Activated CD4-positive, alpha-beta T cell treated with anti-CD3 and anti-CD28 coated beads for 36 hours (primary cell): ENCODE results near the gene FSIP1. TPM values are rescaled to one million over a fixed set of nuclear protein-coding genes. Genes with fewer than 3 reads are reported as not detected.

Source experiments
- ATAC-seq: fragments of 200-7000 bp; cut with Tn5 transposase; one replicate; pipeline ENCODE4 v1.10.0; 2021; ENCODE audit warnings: mild to moderate bottlenecking, moderate library complexity
- CTCF ChIA-PET: fragments of 350-600 bp; sonication (Branson Sonifier 250); formaldehyde crosslinking; loops from one replicate; lab custom pipeline; 2021; ENCODE audit warnings: antibody characterized with exemption; lab: Charles Lee
- POLR2A ChIA-PET: fragments of 350-600 bp; sonication (Branson Sonifier 250); formaldehyde crosslinking; loops from one replicate; lab custom pipeline; 2021; ENCODE audit warnings: antibody characterized with exemption, inconsistent platforms; lab: Charles Lee
- DNase-seq: peaks from one replicate; pipeline ENCODE4 v3.0.0-alpha.2; 2020
- H3K27ac Mint-ChIP-seq: one replicate; pipeline ENCODE4 v1.8.0; 2021; ENCODE audit warnings: mixed read lengths
- H3K27me3 Mint-ChIP-seq: one replicate; pipeline ENCODE4 v1.8.0; 2021; ENCODE audit warnings: mixed read lengths
- H3K36me3 Mint-ChIP-seq: one replicate; pipeline ENCODE4 v1.8.0; 2021; ENCODE audit warnings: low read depth, mixed read lengths
- H3K4me1 Mint-ChIP-seq: one replicate; pipeline ENCODE4 v1.8.0; 2021; ENCODE audit warnings: mixed read lengths
- H3K4me3 Mint-ChIP-seq: one replicate; pipeline ENCODE4 v1.8.0; 2021; ENCODE audit warnings: mild to moderate bottlenecking, moderate library complexity, mixed read lengths
- H3K9me3 Mint-ChIP-seq: one replicate; pipeline ENCODE4 v1.8.0; 2021; ENCODE audit warnings: low read depth, mixed read lengths
- intact Hi-C, 2 experiments: fragments of 100-400 bp; cut with DNase I in 1 of 2; cut with micrococcal nuclease in 1 of 2; formaldehyde crosslinking; loops; one replicate each; pipeline versions ENCODE4 v1.14.2 to v1.15.1; 2022 to 2024; cut with DNase I, micrococcal nuclease
- total RNA-seq, 2 experiments: library from RNA; stranded (reverse); gene quantifications; one replicate each; pipeline ENCODE4 v1.2.3, GENCODE V29; 2021

The FSIP1 gene
- total RNA-seq, 2 experiments from 2014 or later = 0.25 to 0.32 TPM

- H3K27ac Mint-ChIP-seq = no peak overlapping the region
- CTCF ChIA-PET = interaction anchor here (0.6 to 2.1 kb wide), 3 partner anchors 15 to 605 kb away, joined by 3 to 9 read pairs (median 4); no protein-coding TSS in a partner anchor
- no peak overlapping the region for H3K4me3 Mint-ChIP-seq
- POLR2A ChIA-PET = no interaction called here
- no peak for DNase-seq
- no peaks in the 10 kb centered on the region for H3K36me3 Mint-ChIP-seq
- no peaks in the 10 kb centered on the region for H3K9me3 Mint-ChIP-seq
- intact Hi-C loops = no loop called here
- peaks cover 2% of the 10 kb centered on the region for H3K27me3 Mint-ChIP-seq
- H3K4me1 Mint-ChIP-seq = peaks cover 7% of the 10 kb centered on the region
- ATAC-seq = no peak
These were observed 61.7 kb downstream of the FSIP1 start for GRCh38 chr15:39720621-39721611.

- CTCF ChIA-PET = interaction anchor here (0.7 to 2.1 kb wide), 4 partner anchors 13 to 37 kb away, joined by 3 to 9 read pairs (median 4); no protein-coding TSS in a partner anchor
- H3K36me3 Mint-ChIP-seq = no peaks in the 10 kb centered on the region
These were observed 62.6 kb downstream of the FSIP1 start for GRCh38 chr15:39720081-39720480.

DNA sequence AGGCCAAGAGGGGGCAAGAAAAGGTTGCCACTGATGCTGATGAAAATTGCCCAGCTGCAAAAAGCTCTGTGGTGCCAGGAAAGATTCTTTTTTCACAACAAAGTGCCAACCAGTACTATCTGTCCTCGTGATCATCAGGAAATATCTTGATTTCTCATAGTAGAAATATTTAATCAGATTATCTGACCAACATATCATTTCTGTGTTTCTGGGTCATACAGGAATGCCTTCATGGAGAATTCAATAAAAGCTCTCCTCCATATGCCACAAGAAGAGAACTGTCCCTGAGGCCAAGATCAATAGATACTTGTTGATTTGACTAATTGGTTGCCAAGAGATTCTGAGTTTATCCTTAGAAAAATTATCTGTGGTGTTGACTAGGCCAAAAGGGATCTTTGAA lies 63.5 kb downstream of the FSIP1 start:
- Mint-ChIP-seq H3K27ac (no peak overlapping the region), H3K36me3 (no peaks in the 10 kb centered on the region), H3K27me3 (no peaks in the 10 kb centered on the region), H3K4me3 (no peak overlapping the region), H3K4me1 (peaks cover 7% of the 10 kb centered on the region), H3K9me3 (no peaks in the 10 kb centered on the region)
- CTCF ChIA-PET = interaction anchor here (1.0 to 2.1 kb wide), 5 partner anchors 10 to 135 kb away, joined by 3 to 9 read pairs (median 4); no protein-coding TSS in a partner anchor
- DNase-seq = no peak
- intact Hi-C loops = no loop called here
- POLR2A ChIA-PET = no interaction called here
- no peak for ATAC-seq

More at GRCh38 chr15:39720081-39720480, 62.6 kb downstream of the FSIP1 start:
- peaks cover 7% of the 10 kb centered on the region for H3K4me1 Mint-ChIP-seq
- H3K27ac Mint-ChIP-seq = no peak overlapping the region
- H3K9me3 Mint-ChIP-seq = no peaks in the 10 kb centered on the region
- no peak for ATAC-seq
- no peaks in the 10 kb centered on the region for H3K27me3 Mint-ChIP-seq
- DNase-seq = no peak
- POLR2A ChIA-PET = no interaction called here
- no peak overlapping the region for H3K4me3 Mint-ChIP-seq
- intact Hi-C loops = no loop called here

GRCh38 chr15:39717134-39717533 lies 65.5 kb downstream of the FSIP1 start:
- Mint-ChIP-seq H3K27me3 (no peaks in the 10 kb centered on the region), H3K27ac (no peak overlapping the region), H3K36me3 (no peaks in the 10 kb centered on the region), H3K4me1 (peaks cover 7% of the 10 kb centered on the region), H3K4me3 (no peak overlapping the region), H3K9me3 (no peaks in the 10 kb centered on the region)
- ChIA-PET CTCF (interaction anchor here (0.6 to 1.4 kb wide), 5 partner anchors 8 to 40 kb away, joined by 3 to 6 read pairs (median 3); no protein-coding TSS in a partner anchor), POLR2A (no interaction called here)
- DNase-seq (no peak), ATAC-seq (no peak)
- intact Hi-C loops = no loop called here

DNA sequence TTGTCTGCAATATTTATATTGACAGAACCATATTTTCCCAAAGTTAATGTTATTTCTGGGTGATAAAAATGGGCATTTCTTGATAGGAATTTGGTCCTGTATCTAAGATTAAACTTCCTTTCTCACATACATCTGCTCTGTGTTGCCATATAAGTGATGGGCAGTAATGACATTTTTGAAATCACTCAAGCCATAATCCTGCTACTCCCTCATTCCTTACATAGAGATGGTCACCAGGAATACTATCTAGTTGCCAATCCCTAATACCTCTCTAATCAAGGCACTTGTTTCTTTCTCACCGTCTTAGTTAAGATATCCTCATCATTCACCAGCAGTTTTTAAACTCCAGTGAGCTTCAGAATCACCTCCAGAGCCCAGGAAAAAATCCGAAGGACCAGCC lies 68.4 kb downstream of the FSIP1 start:
- ATAC-seq = no peak
- H3K27ac Mint-ChIP-seq = no peak overlapping the region

GRCh38 chr15:39713846-39714245 lies 68.8 kb downstream of the FSIP1 start:
- Mint-ChIP-seq H3K4me3 (no peak overlapping the region), H3K9me3 (no peaks in the 10 kb centered on the region), H3K4me1 (no peaks in the 10 kb centered on the region), H3K27me3 (no peaks in the 10 kb centered on the region), H3K27ac (no peak overlapping the region), H3K36me3 (no peaks in the 10 kb centered on the region)
- CTCF ChIA-PET = interaction anchor here (0.7 to 3.0 kb wide), 5 partner anchors 12 to 43 kb away, joined by 3 to 13 read pairs (median 4); no protein-coding TSS in a partner anchor
- intact Hi-C loops = no loop called here
- DNase-seq = no peak
- ATAC-seq = no peak
- POLR2A ChIA-PET = no interaction called here

More for the DNA sequence above, 68.4 kb downstream of the FSIP1 start:
- no peak for DNase-seq
- no peaks in the 10 kb centered on the region for H3K4me1 Mint-ChIP-seq
- H3K4me3 Mint-ChIP-seq = no peak overlapping the region
- H3K36me3 Mint-ChIP-seq = no peaks in the 10 kb centered on the region
- ChIA-PET CTCF (interaction anchor here (0.7 to 3.0 kb wide), 3 partner anchors 12 to 28 kb away, joined by 3 to 13 read pairs (median 3); no protein-coding TSS in a partner anchor), POLR2A (no interaction called here)
- H3K9me3 Mint-ChIP-seq = no peaks in the 10 kb centered on the region
- intact Hi-C loops = no loop called here
- H3K27me3 Mint-ChIP-seq = no peaks in the 10 kb centered on the region

DNA sequence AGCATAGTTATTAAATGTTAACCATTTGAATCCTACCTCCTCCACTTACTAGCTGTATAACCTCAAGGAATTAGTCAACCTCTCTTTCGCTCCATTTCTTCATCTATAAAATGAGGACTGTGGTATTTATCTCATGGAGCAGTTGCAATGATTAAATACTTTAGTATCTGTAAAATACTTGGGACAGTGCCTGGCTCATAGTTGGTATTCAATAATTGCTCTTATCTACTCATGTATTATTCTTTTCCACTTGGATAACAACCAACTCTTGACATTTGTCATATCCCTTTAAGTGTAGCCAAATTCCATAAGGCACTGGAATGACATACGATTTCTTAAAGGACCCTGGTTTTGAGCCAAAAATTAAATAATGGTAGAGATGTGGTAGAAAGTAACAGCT lies 72.0 kb downstream of the FSIP1 start:
- H3K27me3 Mint-ChIP-seq = no peaks in the 10 kb centered on the region
- no peaks in the 10 kb centered on the region for H3K36me3 Mint-ChIP-seq
- POLR2A ChIA-PET = no interaction called here
- no peaks in the 10 kb centered on the region for H3K9me3 Mint-ChIP-seq
- no peaks in the 10 kb centered on the region for H3K4me1 Mint-ChIP-seq
- no peak for ATAC-seq
- no peak overlapping the region for H3K27ac Mint-ChIP-seq
- H3K4me3 Mint-ChIP-seq = no peak overlapping the region
- intact Hi-C loops = no loop called here
- CTCF ChIA-PET = interaction anchor here (1.1 kb wide), 1 partner anchor 46 kb away, joined by 3 read pairs; no protein-coding TSS in a partner anchor
- no peak for DNase-seq

GRCh38 chr15:39709941-39710340 lies 72.7 kb downstream of the FSIP1 start:
- ChIA-PET POLR2A (no interaction called here), CTCF (interaction anchor here (1.1 kb wide), 1 partner anchor 9 kb away, joined by 3 read pairs; no protein-coding TSS in a partner anchor)
- intact Hi-C loops = no loop called here
- no peak overlapping the region for H3K4me3 Mint-ChIP-seq
- no peaks in the 10 kb centered on the region for H3K36me3 Mint-ChIP-seq
- H3K9me3 Mint-ChIP-seq = no peaks in the 10 kb centered on the region
- no peaks in the 10 kb centered on the region for H3K4me1 Mint-ChIP-seq
- DNase-seq = no peak
- no peaks in the 10 kb centered on the region for H3K27me3 Mint-ChIP-seq
- ATAC-seq = no peak
- no peak overlapping the region for H3K27ac Mint-ChIP-seq

- ChIA-PET POLR2A (no interaction called here), CTCF (interaction anchor here (2.4 kb wide), 1 partner anchor 20 kb away, joined by 9 read pairs; no protein-coding TSS in a partner anchor)
- Mint-ChIP-seq H3K27ac (no peak overlapping the region), H3K36me3 (no peaks in the 10 kb centered on the region), H3K9me3 (no peaks in the 10 kb centered on the region), H3K27me3 (no peaks in the 10 kb centered on the region), H3K4me3 (no peak overlapping the region), H3K4me1 (no peaks in the 10 kb centered on the region)
- no peak for ATAC-seq
- intact Hi-C loops = no loop called here
- no peak for DNase-seq
These were observed 76.4 kb downstream of the FSIP1 start for GRCh38 chr15:39706206-39706605.

DNA sequence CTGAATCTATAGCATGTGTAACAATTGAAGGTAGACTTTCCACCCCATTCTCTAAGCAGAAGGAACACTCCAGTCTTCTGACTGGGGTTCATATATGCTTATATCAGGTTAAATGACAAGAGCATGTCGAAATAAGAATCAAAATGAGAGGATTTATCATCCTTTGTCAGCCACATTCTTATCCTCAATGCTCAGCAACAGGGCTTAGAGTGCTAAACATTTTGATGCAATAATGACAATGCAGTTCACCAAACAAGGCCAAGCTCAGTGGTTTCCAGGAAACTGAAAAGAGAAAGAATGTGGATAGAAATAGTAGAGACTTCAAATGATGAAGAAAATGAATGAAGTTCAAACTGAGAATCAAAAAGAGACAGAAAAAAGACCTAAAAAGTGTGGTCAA lies 78.0 kb downstream of the FSIP1 start:
- ATAC-seq = no peak
- no peaks in the 10 kb centered on the region for H3K9me3 Mint-ChIP-seq

GRCh38 chr15:39704235-39704634 lies 78.4 kb downstream of the FSIP1 start:
- Mint-ChIP-seq H3K36me3 (no peaks in the 10 kb centered on the region), H3K27ac (no peak overlapping the region), H3K4me3 (no peak overlapping the region), H3K9me3 (no peaks in the 10 kb centered on the region), H3K27me3 (no peaks in the 10 kb centered on the region), H3K4me1 (no peaks in the 10 kb centered on the region)
- CTCF ChIA-PET = interaction anchor here (1.4 to 2.4 kb wide), 3 partner anchors 18 to 53 kb away, joined by 3 to 9 read pairs (median 4); no protein-coding TSS in a partner anchor
- ATAC-seq (no peak), DNase-seq (no peak)
- intact Hi-C loops = no loop called here
- POLR2A ChIA-PET = no interaction called here

More for the DNA sequence above, 78.0 kb downstream of the FSIP1 start:
- no peaks in the 10 kb centered on the region for H3K36me3 Mint-ChIP-seq
- DNase-seq = no peak
- H3K4me1 Mint-ChIP-seq = no peaks in the 10 kb centered on the region
- no peak overlapping the region for H3K27ac Mint-ChIP-seq
- POLR2A ChIA-PET = no interaction called here
- CTCF ChIA-PET = interaction anchor here (1.4 to 2.4 kb wide), 2 partner anchors 18 to 31 kb away, joined by 4 to 9 read pairs; no protein-coding TSS in a partner anchor
- H3K4me3 Mint-ChIP-seq = no peak overlapping the region
- H3K27me3 Mint-ChIP-seq = no peaks in the 10 kb centered on the region
- intact Hi-C loops = no loop called here
